ENCODE measurements around the gene TMEM247.

DNA sequence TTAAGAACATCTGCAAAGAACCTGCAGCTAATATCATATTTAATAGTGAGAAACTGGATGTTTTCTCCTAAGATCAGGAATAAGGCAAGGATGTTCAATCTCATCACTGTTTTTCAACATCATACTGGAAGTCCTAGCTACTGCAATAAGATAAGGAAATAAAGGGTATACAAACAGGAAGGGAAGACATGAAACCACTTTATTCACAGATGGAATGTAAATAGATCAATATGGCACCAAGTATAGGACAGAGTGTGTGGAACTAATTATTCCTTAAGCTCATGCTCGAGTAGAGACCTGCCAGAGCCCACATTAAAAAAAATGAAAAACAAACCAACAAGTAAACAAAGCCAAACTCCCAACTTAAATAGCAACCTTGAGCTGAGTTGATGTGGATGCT lies 41.3 kb upstream of the TMEM247 start:
- TF ChIP-seq, protein P1, sequence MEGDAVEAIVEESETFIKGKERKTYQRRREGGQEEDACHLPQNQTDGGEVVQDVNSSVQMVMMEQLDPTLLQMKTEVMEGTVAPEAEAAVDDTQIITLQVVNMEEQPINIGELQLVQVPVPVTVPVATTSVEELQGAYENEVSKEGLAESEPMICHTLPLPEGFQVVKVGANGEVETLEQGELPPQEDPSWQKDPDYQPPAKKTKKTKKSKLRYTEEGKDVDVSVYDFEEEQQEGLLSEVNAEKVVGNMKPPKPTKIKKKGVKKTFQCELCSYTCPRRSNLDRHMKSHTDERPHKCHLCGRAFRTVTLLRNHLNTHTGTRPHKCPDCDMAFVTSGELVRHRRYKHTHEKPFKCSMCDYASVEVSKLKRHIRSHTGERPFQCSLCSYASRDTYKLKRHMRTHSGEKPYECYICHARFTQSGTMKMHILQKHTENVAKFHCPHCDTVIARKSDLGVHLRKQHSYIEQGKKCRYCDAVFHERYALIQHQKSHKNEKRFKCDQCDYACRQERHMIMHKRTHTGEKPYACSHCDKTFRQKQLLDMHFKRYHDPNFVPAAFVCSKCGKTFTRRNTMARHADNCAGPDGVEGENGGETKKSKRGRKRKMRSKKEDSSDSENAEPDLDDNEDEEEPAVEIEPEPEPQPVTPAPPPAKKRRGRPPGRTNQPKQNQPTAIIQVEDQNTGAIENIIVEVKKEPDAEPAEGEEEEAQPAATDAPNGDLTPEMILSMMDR (IDR thresholded peaks at IDR 0.05), result no peak
- no peak for TF ChIP-seq POLR2AphosphoS5 (IDR thresholded peaks at IDR 0.05; ENCODE audit: insufficient read depth in 1 of 2, low read depth in 1 of 2)
